WTC11 (cell line): ENCODE data around the gene HIPK2. TPM values are rescaled to one million over a fixed set of nuclear protein-coding genes. Genes with fewer than 3 reads are reported as not detected.

Source experiments
- ATAC-seq: fragments of 200-7000 bp; cut with Tn5 transposase; 2 replicates; pipeline ENCODE4 v1.10.0; 2021; ENCODE audit warnings: mild to moderate bottlenecking, moderate library complexity
- CTCF ChIA-PET: fragments of 300-600 bp; sonication (Branson Sonifier 250); formaldehyde crosslinking; loops from one replicate; lab custom pipeline; 2021; ENCODE audit warnings: antibody characterized with exemption; lab: Charles Lee
- POLR2A ChIA-PET: fragments of 350-600 bp; sonication (Branson Sonifier 250); formaldehyde crosslinking; loops from one replicate; lab custom pipeline; 2021; ENCODE audit warnings: antibody characterized with exemption; lab: Charles Lee
- DNase-seq: peaks from one replicate; pipeline ENCODE4 v3.0.0; 2021; ENCODE audit warnings: low spot score
- H3K27ac Mint-ChIP-seq: 2 replicates; pipeline ENCODE4 v1.8.0; 2021; ENCODE audit warnings: mixed read lengths
- H3K27me3 Mint-ChIP-seq: 2 replicates; pipeline ENCODE4 v1.8.0; 2021; ENCODE audit warnings: low read depth, mild to moderate bottlenecking, moderate library complexity, mixed read lengths
- H3K36me3 Mint-ChIP-seq: 2 replicates; pipeline ENCODE4 v1.8.0; 2021; ENCODE audit warnings: mixed read lengths
- H3K4me1 Mint-ChIP-seq: 2 replicates; pipeline ENCODE4 v1.8.0; 2022; ENCODE audit warnings: mixed read lengths
- H3K4me3 Mint-ChIP-seq: 2 replicates; pipeline ENCODE4 v1.8.0; 2021; ENCODE audit warnings: mild to moderate bottlenecking, moderate library complexity, mixed read lengths
- H3K9me3 Mint-ChIP-seq: 2 replicates; pipeline ENCODE4 v1.8.0; 2021; ENCODE audit warnings: mixed read lengths
- ETV6 ChIP-seq: sonication (generic); formaldehyde crosslinking; IDR thresholded peaks from 2 replicates; pipeline ENCODE4 v1.8.1; 2022; ENCODE audit warnings: mild to moderate bottlenecking, missing genetic modification reagents
- FOXK1 ChIP-seq: sonication (generic); formaldehyde crosslinking; IDR thresholded peaks from 2 replicates; pipeline ENCODE4 v1.8.0; 2022; ENCODE audit warnings: mild to moderate bottlenecking, moderate library complexity, missing genetic modification reagents
- GABPB1 ChIP-seq: sonication (generic); formaldehyde crosslinking; IDR thresholded peaks from 2 replicates; pipeline ENCODE4 v1.8.1; 2023; ENCODE audit warnings: mild to moderate bottlenecking, missing genetic modification reagents
- MXD4 ChIP-seq: fragments of 250-450 bp; sonication (Bioruptor Pico); IDR thresholded peaks from 2 replicates; pipeline ENCODE4 v1.8.0; 2021; ENCODE audit warnings: mild to moderate bottlenecking, moderate library complexity, borderline replicate concordance
- OVOL2 ChIP-seq: fragments of 250-450 bp; sonication (Bioruptor Pico); IDR thresholded peaks from 2 replicates; pipeline ENCODE4 v1.9.0; 2021; ENCODE audit warnings: mild to moderate bottlenecking, borderline replicate concordance
- PRRX2 ChIP-seq: fragments of 250-450 bp; sonication (Bioruptor Pico); IDR thresholded peaks from 2 replicates; pipeline ENCODE4 v1.8.0; 2021; ENCODE audit warnings: mild to moderate bottlenecking
- ZBTB21 ChIP-seq: sonication (generic); formaldehyde crosslinking; IDR thresholded peaks from 2 replicates; pipeline ENCODE4 v1.8.1; 2023; ENCODE audit warnings: mild to moderate bottlenecking, missing genetic modification reagents, borderline replicate concordance
- ZNF121 ChIP-seq: sonication (generic); formaldehyde crosslinking; IDR thresholded peaks from 2 replicates; pipeline ENCODE4 v1.8.0; 2023; ENCODE audit warnings: missing genetic modification reagents
- ZNF138 ChIP-seq: sonication (generic); formaldehyde crosslinking; conservative IDR thresholded peaks from 2 replicates; pipeline ENCODE4 v1.8.1; 2022; ENCODE audit warnings: mild to moderate bottlenecking, moderate library complexity, missing genetic modification reagents
- ZNF232 ChIP-seq: sonication (generic); formaldehyde crosslinking; IDR thresholded peaks from 2 replicates; pipeline ENCODE4 v1.8.0; 2022; ENCODE audit warnings: mild to moderate bottlenecking, missing genetic modification reagents
- ZNF671 ChIP-seq: fragments of 250-450 bp; sonication (Bioruptor Pico); IDR thresholded peaks from 2 replicates; pipeline ENCODE4 v1.8.0; 2021; ENCODE audit warnings: mild to moderate bottlenecking
- total RNA-seq: library from RNA; stranded (reverse); gene quantifications from 3 replicates; pipeline ENCODE4 v1.2.3, GENCODE V29; 2021
- TF ChIP-seq, protein P1 (sequence below): sonication (generic); formaldehyde crosslinking; IDR thresholded peaks from 2 replicates; pipeline ENCODE4 v1.8.1; 2023; ENCODE audit warnings: mild to moderate bottlenecking, missing genetic modification reagents
- TF ChIP-seq, protein P2 (sequence below): fragments of 250-450 bp; sonication (Bioruptor Pico); IDR thresholded peaks from 2 replicates; pipeline ENCODE4 v1.9.0; 2021; ENCODE audit warnings: moderate library complexity, mild to moderate bottlenecking, inconsistent platforms, borderline replicate concordance
- TF ChIP-seq, protein P3 (sequence below): sonication (generic); formaldehyde crosslinking; IDR thresholded peaks from 2 replicates; pipeline ENCODE4 v1.8.1; 2022; ENCODE audit warnings: mild to moderate bottlenecking, missing genetic modification reagents, moderate library complexity, borderline replicate concordance
- TF ChIP-seq, protein P4 (sequence below): sonication (generic); formaldehyde crosslinking; IDR thresholded peaks from 2 replicates; pipeline ENCODE4 v1.8.1; 2022; ENCODE audit warnings: low read depth, missing genetic modification reagents, borderline replicate concordance
- TF ChIP-seq, protein P5 (sequence below): sonication (generic); formaldehyde crosslinking; IDR thresholded peaks from 2 replicates; pipeline ENCODE4 v1.8.0; 2023; ENCODE audit warnings: mild to moderate bottlenecking, missing genetic modification reagents
- TF ChIP-seq, protein P6 (sequence below): fragments of 250-450 bp; sonication (Bioruptor Pico); IDR thresholded peaks from 2 replicates; pipeline ENCODE4 v1.9.0; 2021; ENCODE audit warnings: mild to moderate bottlenecking, borderline replicate concordance
- TF ChIP-seq, protein P7 (sequence below): sonication (generic); formaldehyde crosslinking; IDR thresholded peaks from 2 replicates; pipeline ENCODE4 v1.8.1; 2022; ENCODE audit warnings: mild to moderate bottlenecking, moderate library complexity, missing genetic modification reagents

Gene HIPK2
- total RNA-seq, 1 experiment from 2014 or later: 25.3 TPM

DNA sequence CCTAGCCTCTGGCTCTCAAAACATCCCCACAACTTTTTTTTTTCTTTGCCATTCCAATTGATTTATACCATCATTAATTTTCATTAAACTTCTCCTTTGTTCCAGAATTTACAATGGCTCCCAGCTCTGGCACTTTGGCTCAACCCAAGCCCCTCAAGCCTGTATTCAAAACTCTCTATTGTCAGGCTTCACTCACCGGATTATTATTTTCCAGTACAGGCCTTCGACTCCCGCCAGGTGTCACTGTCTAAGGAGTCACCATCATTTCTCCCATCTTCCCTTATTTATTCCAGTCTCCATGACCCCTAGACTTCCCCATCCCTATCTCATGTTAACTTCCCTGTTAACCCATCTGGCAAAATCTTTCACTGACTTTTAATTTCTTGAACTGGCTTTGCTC lies 67.8 kb downstream of the HIPK2 start:
- DNase-seq: no peak
- H3K4me1 Mint-ChIP-seq: peaks cover 42% of the 10 kb centered on the region
- POLR2A ChIA-PET: no interaction called here
- H3K27me3 Mint-ChIP-seq: no peaks in the 10 kb centered on the region
- TF ChIP-seq FOXK1 (CRISPR knock-in tag): no peak
- TF ChIP-seq, protein P1, sequence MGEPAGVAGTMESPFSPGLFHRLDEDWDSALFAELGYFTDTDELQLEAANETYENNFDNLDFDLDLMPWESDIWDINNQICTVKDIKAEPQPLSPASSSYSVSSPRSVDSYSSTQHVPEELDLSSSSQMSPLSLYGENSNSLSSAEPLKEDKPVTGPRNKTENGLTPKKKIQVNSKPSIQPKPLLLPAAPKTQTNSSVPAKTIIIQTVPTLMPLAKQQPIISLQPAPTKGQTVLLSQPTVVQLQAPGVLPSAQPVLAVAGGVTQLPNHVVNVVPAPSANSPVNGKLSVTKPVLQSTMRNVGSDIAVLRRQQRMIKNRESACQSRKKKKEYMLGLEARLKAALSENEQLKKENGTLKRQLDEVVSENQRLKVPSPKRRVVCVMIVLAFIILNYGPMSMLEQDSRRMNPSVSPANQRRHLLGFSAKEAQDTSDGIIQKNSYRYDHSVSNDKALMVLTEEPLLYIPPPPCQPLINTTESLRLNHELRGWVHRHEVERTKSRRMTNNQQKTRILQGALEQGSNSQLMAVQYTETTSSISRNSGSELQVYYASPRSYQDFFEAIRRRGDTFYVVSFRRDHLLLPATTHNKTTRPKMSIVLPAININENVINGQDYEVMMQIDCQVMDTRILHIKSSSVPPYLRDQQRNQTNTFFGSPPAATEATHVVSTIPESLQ (CRISPR knock-in tag): no peak
- TF ChIP-seq, protein P2, sequence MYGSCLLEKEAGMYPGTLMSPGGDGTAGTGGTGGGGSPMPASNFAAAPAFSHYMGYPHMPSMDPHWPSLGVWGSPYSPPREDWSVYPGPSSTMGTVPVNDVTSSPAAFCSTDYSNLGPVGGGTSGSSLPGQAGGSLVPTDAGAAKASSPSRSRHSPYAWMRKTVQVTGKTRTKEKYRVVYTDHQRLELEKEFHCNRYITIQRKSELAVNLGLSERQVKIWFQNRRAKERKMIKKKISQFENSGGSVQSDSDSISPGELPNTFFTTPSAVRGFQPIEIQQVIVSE (CRISPR knock-in tag): no peak
- H3K27ac Mint-ChIP-seq: no peak overlapping the region
- no peak overlapping the region for H3K4me3 Mint-ChIP-seq
- no peak for ATAC-seq
- H3K9me3 Mint-ChIP-seq: 0 out of 2 replicates have a peak, but pooled peaks cover 4% of the 10 kb centered on the region
- no peaks in the 10 kb centered on the region; the same call in 1 of the 2 replicates for H3K36me3 Mint-ChIP-seq
- CTCF ChIA-PET: interaction anchor here (1.2 to 1.8 kb wide), 2 partner anchors 10 to 64 kb away, joined by 4 read pairs; no protein-coding TSS in a partner anchor

DNA sequence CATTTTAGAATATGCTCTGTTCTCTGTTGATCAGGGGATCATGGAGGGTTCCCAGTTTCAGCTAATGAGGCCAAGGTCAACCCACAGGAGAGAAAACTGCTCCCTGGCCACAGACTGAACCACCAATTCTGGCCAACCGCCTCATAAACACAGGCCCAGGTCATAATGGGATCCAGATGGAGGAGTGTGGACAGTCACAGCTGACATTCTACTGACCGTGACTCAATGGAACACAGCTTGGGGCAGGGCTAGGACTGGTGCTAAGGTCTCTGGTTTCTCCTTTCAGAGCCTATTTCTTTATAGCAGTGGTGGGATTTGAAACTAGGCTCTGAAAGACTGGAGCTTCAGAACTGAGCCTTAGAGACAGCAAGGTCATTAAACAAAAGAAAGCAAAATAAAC lies 68.3 kb downstream of the HIPK2 start:
- TF ChIP-seq, protein P3, sequence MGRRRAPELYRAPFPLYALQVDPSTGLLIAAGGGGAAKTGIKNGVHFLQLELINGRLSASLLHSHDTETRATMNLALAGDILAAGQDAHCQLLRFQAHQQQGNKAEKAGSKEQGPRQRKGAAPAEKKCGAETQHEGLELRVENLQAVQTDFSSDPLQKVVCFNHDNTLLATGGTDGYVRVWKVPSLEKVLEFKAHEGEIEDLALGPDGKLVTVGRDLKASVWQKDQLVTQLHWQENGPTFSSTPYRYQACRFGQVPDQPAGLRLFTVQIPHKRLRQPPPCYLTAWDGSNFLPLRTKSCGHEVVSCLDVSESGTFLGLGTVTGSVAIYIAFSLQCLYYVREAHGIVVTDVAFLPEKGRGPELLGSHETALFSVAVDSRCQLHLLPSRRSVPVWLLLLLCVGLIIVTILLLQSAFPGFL (CRISPR knock-in tag): no peak
- no peak for TF ChIP-seq OVOL2
- TF ChIP-seq ZBTB21: no peak
- TF ChIP-seq, protein P4, sequence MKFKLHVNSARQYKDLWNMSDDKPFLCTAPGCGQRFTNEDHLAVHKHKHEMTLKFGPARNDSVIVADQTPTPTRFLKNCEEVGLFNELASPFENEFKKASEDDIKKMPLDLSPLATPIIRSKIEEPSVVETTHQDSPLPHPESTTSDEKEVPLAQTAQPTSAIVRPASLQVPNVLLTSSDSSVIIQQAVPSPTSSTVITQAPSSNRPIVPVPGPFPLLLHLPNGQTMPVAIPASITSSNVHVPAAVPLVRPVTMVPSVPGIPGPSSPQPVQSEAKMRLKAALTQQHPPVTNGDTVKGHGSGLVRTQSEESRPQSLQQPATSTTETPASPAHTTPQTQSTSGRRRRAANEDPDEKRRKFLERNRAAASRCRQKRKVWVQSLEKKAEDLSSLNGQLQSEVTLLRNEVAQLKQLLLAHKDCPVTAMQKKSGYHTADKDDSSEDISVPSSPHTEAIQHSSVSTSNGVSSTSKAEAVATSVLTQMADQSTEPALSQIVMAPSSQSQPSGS (CRISPR knock-in tag): no peak
- TF ChIP-seq FOXK1 (CRISPR knock-in tag): no peak
- TF ChIP-seq, all 79 proteins: peak for 0
- CTCF ChIA-PET: interaction anchor here (1.2 to 1.8 kb wide), 2 partner anchors 10 to 64 kb away, joined by 4 read pairs; no protein-coding TSS in a partner anchor
- POLR2A ChIA-PET: no interaction called here

DNA sequence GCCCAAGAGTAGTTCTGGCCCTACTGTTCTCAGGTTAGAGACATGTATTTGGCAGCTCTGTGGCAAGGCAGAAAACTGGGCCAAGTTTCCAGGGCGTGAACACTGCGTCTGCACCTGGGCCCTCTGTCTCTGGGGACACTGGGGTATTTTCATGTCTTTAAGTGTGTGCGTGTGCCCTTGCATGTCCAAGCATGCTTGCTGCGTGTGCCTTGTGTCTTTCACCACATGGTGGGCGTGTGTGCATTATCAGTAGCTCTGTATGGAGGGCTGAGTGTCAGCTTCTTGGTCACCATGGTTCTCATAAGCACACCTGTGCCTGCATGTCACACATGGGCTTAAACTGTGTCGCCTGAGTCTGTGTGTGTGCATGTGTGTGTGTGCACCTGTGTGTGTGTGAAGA lies 69.3 kb downstream of the HIPK2 start:
- CTCF ChIA-PET: interaction anchor here (1.0 to 1.8 kb wide), 2 partner anchors 9 to 63 kb away, joined by 3 to 4 read pairs; no protein-coding TSS in a partner anchor
- DNase-seq: no peak
- TF ChIP-seq MXD4: no peak
- TF ChIP-seq OVOL2: no peak
- no peak for TF ChIP-seq ZNF232 (CRISPR knock-in tag)
- no peak for TF ChIP-seq ZNF138 (CRISPR knock-in tag)
- no peak for TF ChIP-seq GABPB1 (CRISPR knock-in tag)
- TF ChIP-seq, protein P5, sequence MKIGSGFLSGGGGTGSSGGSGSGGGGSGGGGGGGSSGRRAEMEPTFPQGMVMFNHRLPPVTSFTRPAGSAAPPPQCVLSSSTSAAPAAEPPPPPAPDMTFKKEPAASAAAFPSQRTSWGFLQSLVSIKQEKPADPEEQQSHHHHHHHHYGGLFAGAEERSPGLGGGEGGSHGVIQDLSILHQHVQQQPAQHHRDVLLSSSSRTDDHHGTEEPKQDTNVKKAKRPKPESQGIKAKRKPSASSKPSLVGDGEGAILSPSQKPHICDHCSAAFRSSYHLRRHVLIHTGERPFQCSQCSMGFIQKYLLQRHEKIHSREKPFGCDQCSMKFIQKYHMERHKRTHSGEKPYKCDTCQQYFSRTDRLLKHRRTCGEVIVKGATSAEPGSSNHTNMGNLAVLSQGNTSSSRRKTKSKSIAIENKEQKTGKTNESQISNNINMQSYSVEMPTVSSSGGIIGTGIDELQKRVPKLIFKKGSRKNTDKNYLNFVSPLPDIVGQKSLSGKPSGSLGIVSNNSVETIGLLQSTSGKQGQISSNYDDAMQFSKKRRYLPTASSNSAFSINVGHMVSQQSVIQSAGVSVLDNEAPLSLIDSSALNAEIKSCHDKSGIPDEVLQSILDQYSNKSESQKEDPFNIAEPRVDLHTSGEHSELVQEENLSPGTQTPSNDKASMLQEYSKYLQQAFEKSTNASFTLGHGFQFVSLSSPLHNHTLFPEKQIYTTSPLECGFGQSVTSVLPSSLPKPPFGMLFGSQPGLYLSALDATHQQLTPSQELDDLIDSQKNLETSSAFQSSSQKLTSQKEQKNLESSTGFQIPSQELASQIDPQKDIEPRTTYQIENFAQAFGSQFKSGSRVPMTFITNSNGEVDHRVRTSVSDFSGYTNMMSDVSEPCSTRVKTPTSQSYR (CRISPR knock-in tag): no peak
- no peak for TF ChIP-seq ZNF121 (CRISPR knock-in tag)
- TF ChIP-seq, protein P6, sequence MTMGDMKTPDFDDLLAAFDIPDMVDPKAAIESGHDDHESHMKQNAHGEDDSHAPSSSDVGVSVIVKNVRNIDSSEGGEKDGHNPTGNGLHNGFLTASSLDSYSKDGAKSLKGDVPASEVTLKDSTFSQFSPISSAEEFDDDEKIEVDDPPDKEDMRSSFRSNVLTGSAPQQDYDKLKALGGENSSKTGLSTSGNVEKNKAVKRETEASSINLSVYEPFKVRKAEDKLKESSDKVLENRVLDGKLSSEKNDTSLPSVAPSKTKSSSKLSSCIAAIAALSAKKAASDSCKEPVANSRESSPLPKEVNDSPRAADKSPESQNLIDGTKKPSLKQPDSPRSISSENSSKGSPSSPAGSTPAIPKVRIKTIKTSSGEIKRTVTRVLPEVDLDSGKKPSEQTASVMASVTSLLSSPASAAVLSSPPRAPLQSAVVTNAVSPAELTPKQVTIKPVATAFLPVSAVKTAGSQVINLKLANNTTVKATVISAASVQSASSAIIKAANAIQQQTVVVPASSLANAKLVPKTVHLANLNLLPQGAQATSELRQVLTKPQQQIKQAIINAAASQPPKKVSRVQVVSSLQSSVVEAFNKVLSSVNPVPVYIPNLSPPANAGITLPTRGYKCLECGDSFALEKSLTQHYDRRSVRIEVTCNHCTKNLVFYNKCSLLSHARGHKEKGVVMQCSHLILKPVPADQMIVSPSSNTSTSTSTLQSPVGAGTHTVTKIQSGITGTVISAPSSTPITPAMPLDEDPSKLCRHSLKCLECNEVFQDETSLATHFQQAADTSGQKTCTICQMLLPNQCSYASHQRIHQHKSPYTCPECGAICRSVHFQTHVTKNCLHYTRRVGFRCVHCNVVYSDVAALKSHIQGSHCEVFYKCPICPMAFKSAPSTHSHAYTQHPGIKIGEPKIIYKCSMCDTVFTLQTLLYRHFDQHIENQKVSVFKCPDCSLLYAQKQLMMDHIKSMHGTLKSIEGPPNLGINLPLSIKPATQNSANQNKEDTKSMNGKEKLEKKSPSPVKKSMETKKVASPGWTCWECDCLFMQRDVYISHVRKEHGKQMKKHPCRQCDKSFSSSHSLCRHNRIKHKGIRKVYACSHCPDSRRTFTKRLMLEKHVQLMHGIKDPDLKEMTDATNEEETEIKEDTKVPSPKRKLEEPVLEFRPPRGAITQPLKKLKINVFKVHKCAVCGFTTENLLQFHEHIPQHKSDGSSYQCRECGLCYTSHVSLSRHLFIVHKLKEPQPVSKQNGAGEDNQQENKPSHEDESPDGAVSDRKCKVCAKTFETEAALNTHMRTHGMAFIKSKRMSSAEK (CRISPR knock-in tag): no peak
- TF ChIP-seq ETV6 (CRISPR knock-in tag): no peak
- no peak for TF ChIP-seq ZNF671 (CRISPR knock-in tag)
- no peak for TF ChIP-seq PRRX2 (CRISPR knock-in tag)
- TF ChIP-seq, protein P7, sequence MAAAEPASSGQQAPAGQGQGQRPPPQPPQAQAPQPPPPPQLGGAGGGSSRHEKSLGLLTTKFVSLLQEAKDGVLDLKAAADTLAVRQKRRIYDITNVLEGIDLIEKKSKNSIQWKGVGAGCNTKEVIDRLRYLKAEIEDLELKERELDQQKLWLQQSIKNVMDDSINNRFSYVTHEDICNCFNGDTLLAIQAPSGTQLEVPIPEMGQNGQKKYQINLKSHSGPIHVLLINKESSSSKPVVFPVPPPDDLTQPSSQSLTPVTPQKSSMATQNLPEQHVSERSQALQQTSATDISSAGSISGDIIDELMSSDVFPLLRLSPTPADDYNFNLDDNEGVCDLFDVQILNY (CRISPR knock-in tag): no peak

More for the DNA sequence above, 68.3 kb downstream of the HIPK2 start:
- Mint-ChIP-seq H3K4me3 (no peak overlapping the region), H3K27ac (no peak overlapping the region), H3K4me1 (peaks cover 38% of the 10 kb centered on the region), H3K36me3 (no peaks in the 10 kb centered on the region), H3K27me3 (no peaks in the 10 kb centered on the region), H3K9me3 (0 out of 2 replicates have a peak, but pooled peaks cover 4% of the 10 kb centered on the region)
- ATAC-seq: no peak
- no peak for DNase-seq

More for the DNA sequence above, 69.3 kb downstream of the HIPK2 start:
- Mint-ChIP-seq H3K4me3 (no peak overlapping the region), H3K27me3 (no peaks in the 10 kb centered on the region), H3K9me3 (0 out of 2 replicates have a peak, but pooled peaks cover 4% of the 10 kb centered on the region), H3K36me3 (no peaks in the 10 kb centered on the region), H3K27ac (no peak overlapping the region), H3K4me1 (peaks cover 31% of the 10 kb centered on the region)
- POLR2A ChIA-PET: no interaction called here
- no peak for ATAC-seq
